Mesothelial cell of epicardium (in vitro differentiated cells): ENCODE results near the gene FBXO28. TPM values are rescaled to one million over a fixed set of nuclear protein-coding genes. Genes with fewer than 3 reads are reported as not detected.

Source experiments
- DNase-seq, 2 experiments: peaks; one replicate each; pipeline ENCODE4 v3.0.0; 2021; ENCODE audit warnings: low spot score in 2 of 2; ENCODE audit not compliant: unreplicated experiment in 2 of 2
- H3K27ac Mint-ChIP-seq: 2 replicates; pipeline ENCODE4 v1.8.0; 2021; ENCODE audit warnings: mixed read lengths
- H3K27me3 Mint-ChIP-seq: 2 replicates; pipeline ENCODE4 v1.8.0; 2021; ENCODE audit warnings: low read depth, mixed read lengths
- H3K36me3 Mint-ChIP-seq: 2 replicates; pipeline ENCODE4 v1.8.0; 2021; ENCODE audit warnings: mixed read lengths
- H3K4me1 Mint-ChIP-seq: 2 replicates; pipeline ENCODE4 v1.8.0; 2021; ENCODE audit warnings: mixed read lengths
- H3K4me3 Mint-ChIP-seq: 2 replicates; pipeline ENCODE4 v1.8.0; 2021; ENCODE audit warnings: mild to moderate bottlenecking, moderate library complexity, mixed read lengths
- H3K9me3 Mint-ChIP-seq: 2 replicates; pipeline ENCODE4 v1.8.0; 2021; ENCODE audit warnings: mixed read lengths
- CTCF ChIP-seq: fragments of 200-600 bp; sonication (generic); IDR thresholded peaks from one replicate; pipeline ENCODE4 v1.5.0; 2021; ENCODE audit warnings: antibody characterized with exemption; ENCODE audit not compliant: unreplicated experiment
- total RNA-seq: library from RNA; stranded (reverse); gene quantifications from 3 replicates; pipeline ENCODE4 v1.2.1, GENCODE V29; 2021

FBXO28 gene
- total RNA-seq, 1 donor from 2014 or later: 26.7 TPM

- peak overlapping the region; percentile 90 for H3K27ac Mint-ChIP-seq
- peaks cover 2% of the 10 kb centered on the region for H3K36me3 Mint-ChIP-seq
- H3K4me3 Mint-ChIP-seq: peak overlapping the region; percentile 82
- H3K4me1 Mint-ChIP-seq: peaks cover 25% of the 10 kb centered on the region
- DNase-seq: no peak
- no peak for TF ChIP-seq CTCF
- H3K27me3 Mint-ChIP-seq: peaks cover 22% of the 10 kb centered on the region
- H3K9me3 Mint-ChIP-seq: no peaks in the 10 kb centered on the region
Measured at GRCh38 chr1:224113545-224113917, 380 bp upstream of the FBXO28 start.

DNA sequence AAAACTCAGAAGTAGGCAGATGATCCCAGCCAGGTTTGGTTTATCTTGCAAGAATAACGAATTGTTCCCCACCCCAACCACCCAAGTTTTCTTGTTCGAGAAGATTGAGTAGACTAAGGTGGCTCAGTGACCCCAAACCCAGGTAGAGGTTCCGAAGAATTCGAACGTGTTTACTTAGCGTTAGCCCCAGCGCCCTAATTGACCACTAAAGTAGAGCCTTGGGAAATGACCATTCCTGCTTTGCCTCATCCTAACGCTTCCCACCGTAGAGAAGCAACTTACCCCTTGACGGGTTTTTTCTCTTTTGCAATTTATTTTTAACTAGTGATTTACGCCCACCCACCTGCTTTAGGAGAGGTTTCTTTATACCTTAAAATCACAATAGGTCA lies 870 bp downstream of the FBXO28 start:
- DNase-seq: no peak
- Mint-ChIP-seq H3K27ac (peak overlapping the region; percentile 64), H3K27me3 (peaks cover 15% of the 10 kb centered on the region), H3K36me3 (peaks cover 5% of the 10 kb centered on the region), H3K4me1 (peaks cover 25% of the 10 kb centered on the region), H3K4me3 (peak overlapping the region; percentile 82), H3K9me3 (no peaks in the 10 kb centered on the region)
- TF ChIP-seq CTCF: no peak

DNA sequence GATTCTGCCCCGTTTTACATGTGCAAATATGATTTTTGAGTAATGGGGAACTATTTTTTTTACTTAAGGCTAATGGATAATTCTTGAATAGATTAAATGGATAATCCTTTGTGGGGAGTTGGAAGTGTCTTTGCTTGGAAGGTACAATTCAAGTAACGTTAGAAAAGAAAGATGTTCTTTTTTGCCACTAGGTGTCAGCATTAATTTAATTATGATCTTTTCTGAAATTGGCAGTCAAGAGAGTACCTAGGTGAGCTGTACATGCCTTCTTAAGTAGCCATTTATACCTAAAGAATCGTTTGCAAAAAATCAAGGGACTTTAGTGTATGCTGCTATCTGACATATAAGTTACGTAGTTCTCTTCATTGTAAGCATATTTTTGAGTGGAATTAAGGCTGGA lies 2.2 kb downstream of the FBXO28 start:
- no peak for DNase-seq
- H3K27ac Mint-ChIP-seq: peak overlapping the region; percentile 25
- peaks cover 25% of the 10 kb centered on the region for H3K4me1 Mint-ChIP-seq
- no peaks in the 10 kb centered on the region for H3K9me3 Mint-ChIP-seq
- peak overlapping the region; percentile 58 for H3K4me3 Mint-ChIP-seq
- H3K27me3 Mint-ChIP-seq: peaks cover 5% of the 10 kb centered on the region
- peak; percentile 75 for TF ChIP-seq CTCF
- peaks cover 5% of the 10 kb centered on the region for H3K36me3 Mint-ChIP-seq

- no peak overlapping the region for H3K4me3 Mint-ChIP-seq
- H3K9me3 Mint-ChIP-seq: no peaks in the 10 kb centered on the region
- DNase-seq: no peak
- H3K4me1 Mint-ChIP-seq: peaks cover 21% of the 10 kb centered on the region
- H3K27me3 Mint-ChIP-seq: no peaks in the 10 kb centered on the region
- no peak overlapping the region for H3K27ac Mint-ChIP-seq
- no peak for TF ChIP-seq CTCF
- H3K36me3 Mint-ChIP-seq: peaks cover 5% of the 10 kb centered on the region
Measured at GRCh38 chr1:224118688-224119087, 4.8 kb downstream of the FBXO28 start.

DNA sequence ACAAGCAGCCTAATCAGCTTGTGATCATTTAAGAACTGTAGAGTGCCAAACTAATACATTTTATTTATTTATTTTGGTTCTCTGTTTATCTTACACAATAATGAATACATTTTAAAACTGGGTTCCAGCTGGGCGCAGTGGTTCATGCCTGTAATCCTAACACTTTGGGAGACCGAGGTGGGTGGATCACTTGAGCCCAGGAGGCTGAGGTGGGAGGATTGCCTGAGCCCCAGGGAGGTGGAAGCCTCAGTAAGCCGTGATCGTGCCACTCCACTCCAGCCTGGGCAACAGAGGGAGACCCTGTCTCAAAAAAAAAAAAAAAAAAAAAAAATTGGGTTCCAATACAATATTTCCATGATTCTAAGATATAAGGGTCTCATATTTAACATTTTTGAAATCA lies 9.2 kb downstream of the FBXO28 start:
- Mint-ChIP-seq H3K4me3 (no peak overlapping the region), H3K9me3 (no peaks in the 10 kb centered on the region), H3K27me3 (no peaks in the 10 kb centered on the region), H3K36me3 (peaks cover 6% of the 10 kb centered on the region), H3K4me1 (peaks cover 1% of the 10 kb centered on the region), H3K27ac (no peak overlapping the region)
- no peak for DNase-seq
- no peak for TF ChIP-seq CTCF

DNA sequence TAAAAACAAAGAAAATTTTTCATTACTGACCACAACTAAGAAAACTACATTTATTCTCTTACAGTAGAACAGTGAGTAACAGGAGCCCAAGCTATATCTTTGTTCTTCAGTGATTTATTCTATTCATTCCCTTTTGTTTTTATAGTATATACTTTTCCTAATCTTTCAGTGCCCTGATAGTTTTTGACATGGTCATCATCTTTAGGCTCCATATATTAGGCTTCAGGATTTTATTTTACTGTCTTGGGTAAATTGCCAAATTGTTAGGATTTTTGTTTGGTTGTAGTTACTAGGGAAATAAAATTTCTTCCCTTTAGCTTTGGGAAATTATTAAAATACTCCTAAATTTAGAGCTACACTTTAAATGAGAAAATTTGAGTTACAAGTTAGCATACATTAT lies 10.3 kb downstream of the FBXO28 start:
- no peak for TF ChIP-seq CTCF
- Mint-ChIP-seq H3K4me3 (no peak overlapping the region), H3K9me3 (no peaks in the 10 kb centered on the region), H3K27ac (no peak overlapping the region), H3K4me1 (peaks cover 4% of the 10 kb centered on the region), H3K36me3 (peaks cover 6% of the 10 kb centered on the region), H3K27me3 (no peaks in the 10 kb centered on the region)
- no peak for DNase-seq
